ENCODE measurements around the gene TAL1. TPM values are rescaled to one million over a fixed set of nuclear protein-coding genes. Genes with fewer than 3 reads are reported as not detected.
A peak's percentile ranks its signal among the peaks of the same experiment; 100 is the strongest.

TAL1 gene
- total RNA-seq (2021; fragmentation: NEBNext Ultra II Directional; extraction: Animal tissue kit (Norgen Biotek cat#: 25700)) (0.15 TPM in 1 of 2 replicates, not detected in the other), polyA plus RNA-seq (2011; rRNA removed) (0.06 and 0.09 TPM in 2 replicates), polyA minus RNA-seq (2011; rRNA and poly(A)+ RNA removed) (0.10 and 0.28 TPM in 2 replicates)
- polyA plus RNA-seq (2011; cell fraction: cytosol; rRNA removed), result 0.12 TPM
- polyA plus RNA-seq (2011; cell fraction: nucleus; rRNA removed), result 0.10 TPM
- polyA plus RNA-seq (2012, experiment 1 of 2), result 0.05 to 0.11 TPM (median 0.06 TPM) in 3 of 4 replicates, not detected in the other
- 0.05 TPM for polyA plus RNA-seq (2012, experiment 2 of 2)
- polyA plus RNA-seq (2013, experiment 1 of 2), result not detected
- polyA plus RNA-seq (2013, experiment 2 of 2), result 0.02 TPM
- polyA minus RNA-seq (2011; cell fraction: cytosol; rRNA and poly(A)+ RNA removed), result not detected
- not detected for polyA minus RNA-seq (2011; cell fraction: nucleus; rRNA and poly(A)+ RNA removed)
- long read RNA-seq, experiment 1, result 0 reads
- long read RNA-seq, experiment 2, result 0 reads

DNA sequence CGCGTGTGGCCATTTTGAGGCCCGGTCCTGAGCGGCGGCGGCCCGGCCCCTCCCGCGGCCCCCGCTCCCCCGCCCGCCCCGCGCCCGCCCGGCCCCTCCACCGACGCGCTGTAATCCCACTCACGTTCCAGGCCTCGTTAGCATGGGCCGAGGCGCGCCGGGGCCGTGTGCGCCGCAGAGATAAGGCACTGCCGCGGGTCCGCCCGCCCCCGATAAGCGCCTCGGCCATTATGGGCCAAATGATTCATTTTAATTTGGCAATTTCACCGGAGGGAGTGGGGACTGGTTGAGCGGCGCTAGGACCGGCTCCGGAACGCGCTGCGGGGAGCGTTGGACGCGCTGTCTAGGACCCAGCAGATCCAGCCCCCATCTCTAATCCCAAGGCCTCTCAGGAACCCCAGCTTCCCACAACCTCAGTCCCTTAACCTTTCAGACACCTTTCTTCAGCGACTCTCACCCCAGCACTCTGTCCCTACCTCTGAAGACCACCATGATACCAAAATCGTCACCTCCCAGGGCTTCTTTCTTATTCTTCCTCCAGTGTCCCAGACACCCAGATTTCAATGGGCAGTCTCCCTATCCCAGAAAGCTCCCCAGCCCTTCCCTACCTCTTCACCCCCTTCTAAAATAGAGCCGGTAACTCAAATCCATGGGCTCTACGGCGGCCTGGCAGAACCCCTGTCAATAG, at the start of gene TAL1:
Gene TAL1, minus strand, starts transcription at position 39 of the 688 bp plus-strand sequence. CDS start 6,337 bp downstream, outside the sequence.
- Histone ChIP-seq H2AK5ac (ENCODE audit: low read depth, low read length) (peak within 1 kb of the TSS; percentile 68), H2BK20ac (ENCODE audit: low read length) (peak within 1 kb of the TSS; percentile 66; the same call in 1 of the 2 replicates), H3K23ac (ENCODE audit: insufficient read length) (no peak within 1 kb of the TSS), H3K9ac (replicated peaks in 1 of 4; ENCODE audit: extremely low read depth in 1 of 4, low read depth in 3 of 4, low read length in 3 of 4) (no peak within 1 kb of the TSS), H3K79me1 (ENCODE audit: low read depth, low read length) (no peaks in the 10 kb centered on the region), H2AFZ (ENCODE audit: low read length) (no peak within 1 kb of the TSS), H3K4me2 (ENCODE audit: insufficient read depth in 1 of 2, low read depth in 2 of 2, low read length in 2 of 2) (peak within 1 kb of the TSS; percentile 71 to 97), H3K4ac (replicated peaks; ENCODE audit: insufficient read length, low read depth, low read length) (peak within 1 kb of the TSS; percentile 33), H3K23me2 (ENCODE audit: low read depth, low read length) (peaks cover 7% of the 10 kb centered on the region), H3K27me3 (replicated peaks in 1 of 4; ENCODE audit: control insufficient read depth in 3 of 4, extremely low read depth in 1 of 4, insufficient read depth in 3 of 4, low read length in 3 of 4) (peaks cover 79 to 92% (median 91%) of the 10 kb centered on the region in 4 experiments), H4K8ac (ENCODE audit: extremely low read depth, insufficient read depth, low read length) (peak within 1 kb of the TSS; percentile 80), H2BK12ac (ENCODE audit: low read depth, low read length) (peak within 1 kb of the TSS; percentile 97), H3K9me3 (ENCODE audit: insufficient read depth in 2 of 2, low read depth in 1 of 2, low read length in 1 of 2) (no peaks in the 10 kb centered on the region), H3K4me3 (ENCODE audit: extremely low read depth in 1 of 4, insufficient read depth in 2 of 4, low read depth in 3 of 4, low read length in 4 of 4) (peak within 1 kb of the TSS; percentile 10 to 59 (median 23); a peak in 7 of 8 replicates), H3K36me3 (ENCODE audit: control insufficient read depth in 2 of 4, insufficient read depth in 4 of 4, low read length in 3 of 4) (no peaks in the 10 kb centered on the region), H4K20me1 (replicated peaks in 1 of 2; ENCODE audit: control insufficient read depth in 1 of 2, insufficient read depth in 2 of 2, low read length in 2 of 2) (peaks cover 0 to 9% of the 10 kb centered on the region in 2 experiments), H3K18ac (ENCODE audit: extremely low read depth, low read length) (peak within 1 kb of the TSS; percentile 88), H3K79me2 (ENCODE audit: control insufficient read depth in 1 of 2, insufficient read depth in 2 of 2, low read length in 2 of 2) (no peaks in the 10 kb centered on the region), H3K4me1 (replicated peaks in 1 of 4; ENCODE audit: control insufficient read depth in 3 of 4, insufficient read depth in 4 of 4, low read length in 3 of 4) (peaks cover 8 to 35% (median 23%) of the 10 kb centered on the region in 4 experiments), H4K91ac (replicated peaks; ENCODE audit: insufficient read length, low read length) (peak within 1 kb of the TSS; percentile 71), H2BK15ac (ENCODE audit: low read length) (peak within 1 kb of the TSS; percentile 55; the same call in 1 of the 2 replicates), H3K56ac (replicated peaks; ENCODE audit: insufficient read length, low read depth, low read length) (no peak within 1 kb of the TSS), H2BK5ac (ENCODE audit: low read depth, low read length) (peak within 1 kb of the TSS; percentile 18; the same call in 1 of the 2 replicates), H4K5ac (ENCODE audit: insufficient read length, low read depth, low read length) (peak within 1 kb of the TSS; percentile 11), H3K27ac (ENCODE audit: low read depth, low read length) (no peak within 1 kb of the TSS), H3K14ac (ENCODE audit: insufficient read length) (no peak within 1 kb of the TSS), H2BK120ac (replicated peaks; ENCODE audit: low read depth, low read length) (no peak within 1 kb of the TSS)
- 2% methylated on average over 35 of the region's 51 CpGs; no CpG with 5 or more reads in 1 of the 2 experiments for WGBS, 2 experiments (ENCODE audit: extremely low coverage in 1 of 2, insufficient coverage in 1 of 2, insufficient read length in 1 of 2, insufficient replicate concordance in 2 of 2, low coverage in 1 of 2, low lambda C conversion rate in 2 of 2, missing lambda C conversion rate in 1 of 2)
- peak in 1 of 2 experiments; percentile 66 for DNase-seq (ENCODE audit: low read depth in 1 of 2, low spot score in 2 of 2)
- no peak for FAIRE-seq
- POLR2A ChIA-PET (ENCODE audit: partially characterized antibody), result interaction anchor here (0.5 kb wide), 1 partner anchor 46 kb away, joined by 3 read pairs; no protein-coding TSS in a partner anchor
- CTCF ChIA-PET (ENCODE audit: partially characterized antibody), result interaction anchor here (0.8 to 1.4 kb wide), 4 partner anchors 25 to 39 kb away, joined by 3 to 5 read pairs (median 3); no protein-coding TSS in a partner anchor
- no peak for TF ChIP-seq BRCA1 (IDR thresholded peaks at IDR 0.05; ENCODE audit: low read depth, low read length)
- TF ChIP-seq CTBP2 (IDR thresholded peaks at IDR 0.05; ENCODE audit: borderline replicate concordance, insufficient read depth, insufficient read length, low read length), result peak; percentile 47
- TF ChIP-seq YY1 (IDR thresholded peaks at IDR 0.05; ENCODE audit: low read depth, low read length), result peak; percentile 46; the same call in 1 of the 2 replicates
- no peak for TF ChIP-seq RAD21 (IDR thresholded peaks at IDR 0.05 in 1 of 2, conservative IDR thresholded peaks at IDR 0.05 in 1 of 2; ENCODE audit: low read depth in 2 of 2, low read length in 2 of 2)
- TF ChIP-seq HDAC6 (IDR thresholded peaks at IDR 0.05; ENCODE audit: low read depth, low read length), result no peak
- no peak for TF ChIP-seq BACH1 (IDR thresholded peaks at IDR 0.05; ENCODE audit: low read length)

Measured in H1 (cell line).